ENCODE measurements around the gene SPATA2.
"Not testable (repeated sequence)": the region's sequence is repeated elsewhere in the genome, so short reads cannot be mapped to it uniquely, and the experiment has no call there.

Gene SPATA2, protein sequence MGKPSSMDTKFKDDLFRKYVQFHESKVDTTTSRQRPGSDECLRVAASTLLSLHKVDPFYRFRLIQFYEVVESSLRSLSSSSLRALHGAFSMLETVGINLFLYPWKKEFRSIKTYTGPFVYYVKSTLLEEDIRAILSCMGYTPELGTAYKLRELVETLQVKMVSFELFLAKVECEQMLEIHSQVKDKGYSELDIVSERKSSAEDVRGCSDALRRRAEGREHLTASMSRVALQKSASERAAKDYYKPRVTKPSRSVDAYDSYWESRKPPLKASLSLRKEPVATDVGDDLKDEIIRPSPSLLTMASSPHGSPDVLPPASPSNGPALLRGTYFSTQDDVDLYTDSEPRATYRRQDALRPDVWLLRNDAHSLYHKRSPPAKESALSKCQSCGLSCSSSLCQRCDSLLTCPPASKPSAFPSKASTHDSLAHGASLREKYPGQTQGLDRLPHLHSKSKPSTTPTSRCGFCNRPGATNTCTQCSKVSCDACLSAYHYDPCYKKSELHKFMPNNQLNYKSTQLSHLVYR

GRCh38 chr20:49915380-49916145 lies at the start of gene SPATA2:
SPATA2 (minus strand) TSS chr20:49915529; CDS start chr20:49908490, 7,039 bp downstream.
- TF ChIP-seq, protein P1, sequence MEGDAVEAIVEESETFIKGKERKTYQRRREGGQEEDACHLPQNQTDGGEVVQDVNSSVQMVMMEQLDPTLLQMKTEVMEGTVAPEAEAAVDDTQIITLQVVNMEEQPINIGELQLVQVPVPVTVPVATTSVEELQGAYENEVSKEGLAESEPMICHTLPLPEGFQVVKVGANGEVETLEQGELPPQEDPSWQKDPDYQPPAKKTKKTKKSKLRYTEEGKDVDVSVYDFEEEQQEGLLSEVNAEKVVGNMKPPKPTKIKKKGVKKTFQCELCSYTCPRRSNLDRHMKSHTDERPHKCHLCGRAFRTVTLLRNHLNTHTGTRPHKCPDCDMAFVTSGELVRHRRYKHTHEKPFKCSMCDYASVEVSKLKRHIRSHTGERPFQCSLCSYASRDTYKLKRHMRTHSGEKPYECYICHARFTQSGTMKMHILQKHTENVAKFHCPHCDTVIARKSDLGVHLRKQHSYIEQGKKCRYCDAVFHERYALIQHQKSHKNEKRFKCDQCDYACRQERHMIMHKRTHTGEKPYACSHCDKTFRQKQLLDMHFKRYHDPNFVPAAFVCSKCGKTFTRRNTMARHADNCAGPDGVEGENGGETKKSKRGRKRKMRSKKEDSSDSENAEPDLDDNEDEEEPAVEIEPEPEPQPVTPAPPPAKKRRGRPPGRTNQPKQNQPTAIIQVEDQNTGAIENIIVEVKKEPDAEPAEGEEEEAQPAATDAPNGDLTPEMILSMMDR (IDR thresholded peaks at IDR 0.05; ENCODE audit: borderline replicate concordance, insufficient read depth, low read depth, low read length): no peak
- H3K4me3 ChIP-seq (ENCODE audit: low read depth, low read length): peak within 1 kb of the TSS; percentile 77

- no peak overlapping the region for H3K4me3 ChIP-seq (ENCODE audit: low read depth, low read length)
- TF ChIP-seq, protein P1 (IDR thresholded peaks at IDR 0.05; ENCODE audit: borderline replicate concordance, insufficient read depth, low read depth, low read length): no peak
These were observed 46.1 kb upstream of the SPATA2 start for GRCh38 chr20:49961413-49961812.

DNA sequence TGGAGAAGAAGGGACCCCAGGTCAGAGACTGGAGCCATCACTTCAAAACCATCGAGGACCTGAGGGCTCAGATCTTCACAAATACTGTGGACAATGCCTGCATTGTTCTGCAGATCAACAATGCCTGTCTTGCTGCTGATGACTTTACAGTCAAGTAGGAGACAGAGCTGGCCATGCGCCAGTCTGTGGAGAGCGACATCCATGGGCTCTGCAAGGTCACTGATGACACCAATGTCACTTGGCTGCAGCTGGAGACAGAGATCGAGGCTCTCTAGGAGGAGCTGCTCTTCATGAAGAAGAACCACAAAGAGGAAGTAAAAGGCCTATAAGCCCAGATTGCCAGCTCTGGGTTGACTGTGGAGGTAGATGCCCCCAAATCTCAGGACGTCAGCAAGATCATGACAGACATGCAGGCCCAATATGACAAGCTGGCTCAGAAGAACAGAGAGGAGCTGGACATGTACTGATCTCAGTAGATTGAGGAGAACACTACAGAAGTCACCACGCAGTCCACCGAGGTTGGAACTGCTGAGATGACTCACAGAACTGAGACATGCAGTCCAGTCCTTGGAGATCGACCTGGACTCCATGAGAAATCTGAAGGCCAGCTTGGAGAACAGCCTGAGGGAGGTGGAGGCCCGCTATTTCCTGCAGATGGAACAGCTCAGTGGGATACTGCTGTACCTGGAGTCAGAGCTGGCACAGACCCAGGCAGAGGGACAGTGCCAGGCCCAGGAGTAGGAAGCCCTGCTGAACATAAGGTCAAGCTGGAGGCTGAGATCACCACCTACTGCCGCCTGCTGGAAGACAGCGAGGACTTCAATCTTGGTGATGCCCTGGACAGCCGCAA lies 42.0 kb upstream of the SPATA2 start:
- TF ChIP-seq, protein P1 (IDR thresholded peaks at IDR 0.05; ENCODE audit: borderline replicate concordance, insufficient read depth, low read depth, low read length): 0 out of 2 replicates have a peak, but pooled peaks have one; percentile 9
- not testable (repeated sequence) for H3K4me3 ChIP-seq (ENCODE audit: low read depth, low read length)

DNA sequence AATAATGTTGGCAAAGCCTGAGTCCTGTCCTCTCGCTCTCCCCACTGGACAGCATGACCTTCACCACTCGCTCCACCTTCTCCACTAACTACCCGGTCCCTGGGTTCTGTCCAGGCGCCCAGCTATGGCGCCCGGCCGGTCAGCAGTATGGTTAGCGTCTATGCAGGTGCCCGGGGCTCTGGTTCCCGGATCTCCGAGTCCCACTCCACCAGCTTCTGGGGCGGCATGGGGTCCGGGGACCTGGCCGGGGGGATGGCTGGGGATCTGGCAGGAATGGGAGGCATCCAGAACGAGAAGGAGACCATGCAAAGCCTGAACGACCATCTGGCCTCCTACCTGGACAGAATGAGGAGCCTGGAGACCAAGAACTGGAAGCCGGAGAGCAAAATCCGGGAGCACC lies 41.4 kb upstream of the SPATA2 start:
- TF ChIP-seq, protein P1 (IDR thresholded peaks at IDR 0.05; ENCODE audit: borderline replicate concordance, insufficient read depth, low read depth, low read length): no peak
- H3K4me3 ChIP-seq (ENCODE audit: low read depth, low read length): no peak overlapping the region

DNA sequence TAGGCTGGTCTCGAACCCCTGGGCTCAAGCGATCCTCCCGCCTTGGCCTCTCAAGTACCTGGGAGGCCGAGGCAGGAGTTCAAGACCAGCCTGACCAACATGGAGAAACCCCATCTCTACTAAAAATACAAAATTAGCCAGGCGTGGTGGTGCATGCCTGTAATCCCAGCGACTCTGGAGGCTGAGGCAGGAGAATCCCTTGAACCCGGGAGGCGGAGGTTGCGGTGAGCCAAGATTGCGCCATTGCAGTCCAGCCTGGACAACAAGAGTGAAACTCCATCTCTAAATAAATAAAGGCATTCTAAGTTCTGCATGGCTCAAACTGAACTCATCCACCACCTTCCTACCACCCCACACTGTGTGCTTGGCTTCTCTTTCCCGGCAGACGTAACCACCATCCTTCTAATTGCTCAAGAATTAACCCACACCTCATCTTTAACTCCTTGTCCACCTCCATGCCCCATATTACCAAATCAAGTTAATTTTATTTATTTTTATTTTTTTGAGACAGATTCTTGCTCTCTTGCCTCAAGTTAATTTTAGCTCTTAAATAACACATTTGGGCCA lies 40.6 kb upstream of the SPATA2 start:
- H3K4me3 ChIP-seq (ENCODE audit: low read depth, low read length): not testable (repeated sequence)

DNA sequence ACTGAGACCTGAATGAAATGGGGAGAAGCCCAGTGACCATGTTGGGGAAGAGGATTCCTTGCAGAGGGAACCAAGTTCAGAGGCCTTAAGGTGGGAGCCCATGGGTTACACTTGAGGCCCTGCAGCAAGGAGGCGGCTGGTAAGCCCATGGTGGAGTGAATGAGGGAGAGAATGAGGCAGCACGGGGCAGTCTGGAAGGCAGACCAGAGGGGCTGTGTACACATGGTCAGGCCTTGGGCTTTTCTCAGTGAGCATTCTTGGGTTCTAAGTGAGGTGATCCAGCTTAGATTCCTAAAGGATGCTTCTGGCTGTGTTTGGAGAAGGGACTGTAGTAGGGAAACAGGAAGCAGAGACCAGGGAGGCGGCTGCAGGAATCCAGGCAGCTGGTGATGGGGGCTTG lies 39.8 kb upstream of the SPATA2 start:
- H3K4me3 ChIP-seq (ENCODE audit: low read depth, low read length): no peak overlapping the region
- TF ChIP-seq, protein P1 (IDR thresholded peaks at IDR 0.05; ENCODE audit: borderline replicate concordance, insufficient read depth, low read depth, low read length): no peak
